GM11168 (cell line): ENCODE measurements around the gene FBN1.

Experiments
- in situ Hi-C: fragments of 300-500 bp; cut with MboI; formaldehyde crosslinking; loops from one replicate; pipeline ENCODE4 v1.12.0; 2022; ENCODE audit warnings: low sequenced_read_pairs; ENCODE audit not compliant: unreplicated experiment

FBN1 gene

DNA sequence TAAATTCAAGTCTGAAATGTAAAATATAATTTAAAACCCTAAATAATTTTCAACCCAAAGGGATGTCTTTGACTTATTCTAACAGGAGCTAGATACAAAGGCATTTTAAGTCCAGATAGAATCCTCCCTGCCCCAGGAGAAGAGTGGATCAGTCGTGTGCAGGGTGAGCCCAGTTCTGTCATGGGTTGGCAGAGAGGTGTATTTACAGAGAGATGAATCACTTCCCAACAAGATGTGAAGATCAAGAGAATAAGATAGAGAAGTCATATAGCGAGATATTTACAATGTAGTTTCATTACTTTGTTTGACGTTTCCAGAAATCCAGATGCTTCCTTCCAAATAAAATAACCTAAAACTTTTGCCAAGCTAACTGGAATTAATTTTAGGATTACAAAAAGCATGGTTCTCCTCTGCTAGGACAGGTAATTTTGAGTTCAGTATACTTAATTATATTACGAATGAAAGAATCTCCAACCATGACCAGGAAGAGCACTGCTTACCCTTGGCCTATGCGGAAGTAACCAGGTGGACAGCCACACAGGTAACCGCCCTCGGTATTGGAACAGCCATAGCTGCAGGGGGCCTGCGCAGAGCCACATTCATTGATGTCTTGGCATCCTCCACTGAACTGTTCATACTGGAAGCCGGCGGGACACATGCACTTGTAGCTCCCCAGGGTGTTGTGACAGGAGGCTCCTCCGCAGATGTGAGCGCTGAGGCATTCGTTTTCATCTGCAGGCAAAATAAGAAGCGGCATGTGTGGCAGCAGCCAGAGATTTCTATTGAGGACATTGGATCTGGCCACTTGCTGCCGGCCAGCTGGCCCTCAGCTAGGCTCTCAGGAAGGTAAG lies 230.2 kb downstream of the FBN1 start:
- in situ Hi-C loops: no loop called here

DNA sequence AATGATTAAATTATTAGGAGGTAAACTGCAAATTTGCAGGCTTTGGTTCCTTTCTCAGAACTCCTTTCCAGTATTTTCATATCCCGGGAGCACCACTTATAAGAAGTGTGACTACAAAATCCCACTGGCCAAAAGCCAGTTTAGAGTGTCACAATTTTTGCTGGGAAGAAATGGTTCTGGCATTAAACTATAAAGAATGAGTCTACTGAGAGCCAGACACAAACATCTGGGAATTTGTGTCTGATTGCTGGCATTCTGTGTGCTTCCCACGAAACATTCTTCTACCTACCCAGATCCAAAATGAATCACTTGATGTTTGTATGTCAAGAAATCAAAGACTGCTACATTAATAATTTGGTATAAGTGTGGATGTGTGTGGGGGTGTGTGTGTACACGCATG lies 231.5 kb downstream of the FBN1 start:
- in situ Hi-C loops: no loop called here

DNA sequence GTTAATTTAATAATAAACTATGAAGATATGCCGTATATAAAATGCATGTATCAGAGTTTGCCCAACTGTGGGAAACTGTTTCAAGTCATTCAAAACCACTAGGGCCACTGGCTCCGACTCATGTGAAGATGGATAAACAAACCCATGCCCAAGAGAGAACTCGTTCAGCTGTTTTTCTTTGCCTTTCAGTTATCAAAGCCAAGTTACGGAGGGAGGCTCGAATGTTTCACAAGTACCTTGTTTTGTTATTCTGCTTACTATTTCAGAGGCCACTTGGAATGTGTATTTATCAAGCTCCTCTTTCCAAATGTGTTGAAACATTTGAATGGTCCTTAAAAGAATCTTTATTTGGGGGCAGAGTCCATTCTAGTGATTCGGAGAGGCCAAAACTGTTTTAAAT lies 232.2 kb downstream of the FBN1 start:
- in situ Hi-C loops: no loop called here

DNA sequence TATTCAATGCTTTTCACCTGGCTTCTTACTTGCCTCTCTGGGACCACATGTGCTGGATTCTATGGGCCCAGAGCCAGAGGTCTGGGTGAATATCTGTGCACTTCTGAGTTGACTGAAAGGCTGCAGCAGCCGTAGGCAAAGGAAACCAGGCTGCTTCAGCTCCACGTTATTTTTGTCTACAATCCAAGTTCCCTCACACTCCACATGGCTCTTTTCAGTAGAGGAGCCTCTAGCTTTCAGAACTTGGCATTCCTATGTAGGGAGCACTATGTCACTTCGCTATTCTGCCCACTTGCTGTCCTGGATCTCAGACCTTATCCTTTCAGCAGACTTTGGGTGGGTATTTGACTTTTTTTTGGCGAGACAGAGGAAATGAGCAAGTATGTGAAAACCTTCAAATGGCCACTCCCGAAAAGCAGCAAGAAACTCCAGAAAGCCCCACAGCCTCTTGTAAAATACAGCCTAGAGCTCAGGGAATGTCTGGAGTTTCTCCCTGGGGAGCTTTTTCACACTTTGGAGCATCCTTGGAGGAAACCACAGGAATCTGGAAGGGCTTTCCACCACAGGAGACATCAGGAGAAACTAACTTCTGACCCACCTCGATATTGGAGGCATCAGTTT lies 233.4 kb downstream of the FBN1 start:
- in situ Hi-C loops: no loop called here

DNA sequence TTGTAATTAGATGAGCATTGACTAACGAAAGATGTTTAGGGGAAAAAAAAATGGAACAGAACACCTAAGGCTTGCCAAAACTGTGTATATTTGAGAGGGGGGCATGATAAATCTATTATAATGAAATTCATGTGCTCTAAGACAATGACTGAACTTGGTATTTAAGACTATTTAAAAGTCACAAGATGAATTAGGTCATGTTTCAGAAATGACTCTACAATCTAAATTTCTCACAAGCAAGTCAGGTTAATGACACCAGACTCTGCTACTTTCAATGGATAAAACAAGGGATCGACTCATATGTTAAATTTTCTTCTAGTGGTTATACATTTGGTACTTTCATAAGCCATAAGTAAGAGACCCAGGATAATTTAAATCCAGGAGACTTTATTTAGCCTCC lies 235.9 kb downstream of the FBN1 start:
- in situ Hi-C loops: no loop called here

DNA sequence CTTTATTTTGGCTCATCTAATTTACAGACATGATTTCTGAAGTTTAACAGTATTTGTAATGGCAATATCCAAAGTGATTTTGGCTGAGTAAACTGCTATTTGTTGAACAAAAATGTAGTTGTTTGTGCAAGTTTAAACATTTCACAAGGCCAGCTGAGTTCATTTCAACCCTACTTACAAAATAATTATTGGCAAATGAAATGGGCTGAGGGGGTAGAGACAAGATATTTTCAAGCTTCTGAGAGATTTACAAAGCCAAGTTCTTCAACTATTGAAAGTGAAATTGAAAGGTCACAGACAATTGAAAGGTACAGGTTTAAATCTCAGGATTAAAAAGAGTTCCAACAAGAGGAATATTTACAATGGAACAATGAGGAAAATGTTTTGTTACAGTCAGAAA lies 237.2 kb downstream of the FBN1 start:
- in situ Hi-C loops: no loop called here

DNA sequence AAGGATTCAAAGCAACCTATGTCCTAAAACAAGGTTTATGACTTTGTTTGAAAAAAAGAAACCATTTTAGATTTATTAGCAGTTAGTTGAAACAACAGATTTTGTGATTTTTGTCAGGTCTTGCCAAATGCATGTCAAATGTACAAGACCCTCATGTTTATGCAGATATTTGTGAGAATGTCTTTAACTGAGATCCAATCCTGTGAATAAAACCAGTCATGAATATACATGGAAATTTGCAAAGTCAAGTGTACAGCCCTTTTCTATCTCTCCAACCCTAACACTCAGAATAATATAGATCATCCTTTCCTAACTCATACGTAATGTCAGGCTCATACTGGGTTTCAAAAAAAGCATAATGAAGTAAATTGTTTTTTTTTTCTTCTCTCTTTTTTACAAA lies 237.9 kb downstream of the FBN1 start:
- in situ Hi-C loops: no loop called here

DNA sequence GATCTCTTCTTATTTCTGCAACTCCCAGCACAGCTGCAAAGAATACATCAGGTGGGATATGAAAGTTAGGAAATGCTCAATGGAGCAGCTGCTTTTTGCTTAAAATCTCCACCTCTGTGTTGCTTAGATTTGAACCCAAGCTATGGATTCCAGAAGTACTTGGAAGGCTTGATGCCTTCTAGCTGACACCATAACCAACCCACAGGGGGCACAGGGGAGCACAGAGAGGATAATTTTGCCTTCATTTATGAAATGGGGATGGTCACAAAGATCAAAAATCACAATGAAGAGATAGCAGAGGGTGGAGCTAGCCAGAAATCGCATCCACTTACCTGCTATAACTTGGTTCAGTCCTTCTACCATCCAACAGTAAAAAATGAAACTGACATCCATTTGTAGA lies 238.6 kb downstream of the FBN1 start:
- in situ Hi-C loops: no loop called here

DNA sequence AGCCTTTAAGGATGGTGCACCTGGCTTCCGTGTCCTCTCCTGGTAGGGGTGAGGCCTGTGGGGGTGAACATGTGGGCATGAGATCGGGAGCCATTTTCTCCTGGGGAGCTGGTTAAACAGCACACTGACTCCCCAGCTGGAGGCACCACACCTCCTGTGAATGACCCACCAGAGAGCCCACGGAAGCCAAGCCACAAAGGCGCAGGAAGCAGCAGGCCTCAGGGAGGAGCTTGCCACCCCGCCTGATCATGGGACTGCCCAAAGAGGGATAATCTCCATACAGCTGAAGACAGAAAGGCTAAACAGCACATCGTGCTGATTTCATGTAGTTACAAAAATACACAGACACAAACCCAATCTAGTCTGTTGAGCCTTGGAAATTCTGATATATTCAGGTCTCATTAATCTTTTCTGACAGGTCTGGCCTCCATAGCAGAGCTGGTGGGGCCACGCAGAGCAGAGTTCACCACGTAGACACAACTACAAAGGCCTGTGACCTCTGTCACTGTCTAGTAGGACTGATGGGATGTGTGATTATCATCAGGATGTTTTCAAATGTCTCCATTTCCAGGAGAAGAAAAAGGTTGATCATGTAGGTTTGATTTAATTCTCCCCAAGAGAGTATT lies 239.1 kb downstream of the FBN1 start:
- in situ Hi-C loops: no loop called here

DNA sequence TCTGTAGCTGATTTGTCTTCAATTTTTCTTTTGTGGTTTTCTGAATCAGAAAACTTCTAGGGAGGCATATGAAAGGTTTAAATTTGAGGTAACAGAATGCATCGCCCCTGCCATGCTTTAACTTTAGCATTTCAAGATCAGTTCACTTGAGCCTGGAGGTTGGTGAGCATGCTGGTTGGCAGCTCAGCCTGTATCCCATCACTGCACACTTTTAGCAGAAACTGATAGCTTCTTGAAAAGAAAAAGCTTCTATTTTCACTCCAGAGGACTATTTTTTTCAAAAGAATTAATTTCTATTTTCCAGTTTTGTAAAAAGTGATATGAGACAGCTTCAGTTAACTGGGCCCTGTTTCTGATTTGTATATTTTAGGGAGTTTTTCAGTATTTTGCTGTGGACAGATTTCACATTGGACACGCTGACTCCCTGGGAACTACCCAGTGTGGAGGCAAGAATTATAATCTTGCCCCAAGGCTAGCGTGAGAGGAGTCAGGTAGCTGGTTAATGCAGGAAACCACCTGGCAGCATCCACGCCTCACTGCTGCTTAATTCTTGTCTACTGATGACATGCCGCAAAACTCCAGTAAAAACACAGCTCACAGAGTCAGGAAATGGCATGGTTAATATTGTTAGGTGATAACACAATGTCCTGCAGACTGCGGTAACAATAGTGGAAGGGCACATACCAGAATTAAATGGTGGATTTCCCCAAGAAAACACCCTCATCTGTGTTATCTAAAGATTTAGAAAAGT lies 242.9 kb downstream of the FBN1 start:
- in situ Hi-C loops: no loop called here

DNA sequence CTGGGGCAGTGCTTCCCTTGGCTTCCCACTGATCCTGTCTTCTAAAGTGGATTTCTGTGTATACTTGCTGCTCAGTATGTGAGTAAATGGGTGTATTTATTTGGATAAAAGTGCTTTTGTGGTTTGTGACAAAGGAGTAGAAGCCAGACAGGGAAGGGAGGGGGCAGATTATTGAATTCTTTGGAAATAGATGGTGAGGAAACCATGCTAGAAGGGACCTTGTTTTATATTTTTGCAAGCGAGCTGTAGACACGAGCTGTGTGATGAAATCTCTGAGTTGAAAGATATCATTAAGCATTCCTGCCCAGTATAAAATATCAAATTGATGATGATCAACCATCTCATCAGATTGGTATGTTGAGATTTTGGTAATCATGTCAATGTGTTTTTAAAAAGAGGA lies 245.4 kb downstream of the FBN1 start:
- in situ Hi-C loops: no loop called here

DNA sequence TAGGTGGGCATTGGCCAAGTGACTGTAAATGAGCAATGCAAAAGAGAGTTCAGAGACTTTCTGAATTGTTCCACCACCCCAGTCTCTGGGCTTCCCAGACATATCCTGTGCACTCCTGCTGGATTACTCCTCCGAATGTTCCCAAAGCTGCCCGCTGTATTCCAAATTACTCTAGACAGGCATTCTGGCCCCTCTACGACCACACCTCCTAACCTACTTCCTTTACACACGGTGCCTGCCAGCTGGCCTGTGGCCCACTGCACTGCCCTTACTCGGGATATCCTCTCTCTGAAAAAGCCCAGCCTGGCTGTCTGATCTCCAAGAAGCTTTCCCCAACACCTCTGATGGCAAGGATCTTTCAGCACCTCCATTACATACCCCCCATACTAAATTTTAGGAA lies 247.7 kb downstream of the FBN1 start:
- in situ Hi-C loops: no loop called here

DNA sequence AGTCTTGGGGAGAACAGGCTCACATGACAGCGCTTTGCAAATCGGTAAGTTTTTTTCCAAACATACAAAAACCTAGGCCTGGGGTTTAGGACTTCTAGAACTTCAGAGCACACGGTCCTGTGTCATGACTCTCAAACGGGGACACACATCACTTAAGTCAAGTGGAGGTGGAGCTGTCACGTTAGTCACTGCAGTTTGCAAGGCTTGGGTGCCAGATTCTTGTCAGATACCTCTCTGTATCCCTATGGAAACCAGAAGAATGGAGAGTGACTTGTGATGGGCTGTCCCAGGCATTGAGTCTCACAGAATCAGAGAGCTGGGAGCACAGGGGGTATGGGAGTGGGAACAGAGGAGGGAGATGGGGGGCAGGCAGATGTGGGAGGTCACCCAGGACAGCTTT lies 249.5 kb downstream of the FBN1 start:
- in situ Hi-C loops: no loop called here

DNA sequence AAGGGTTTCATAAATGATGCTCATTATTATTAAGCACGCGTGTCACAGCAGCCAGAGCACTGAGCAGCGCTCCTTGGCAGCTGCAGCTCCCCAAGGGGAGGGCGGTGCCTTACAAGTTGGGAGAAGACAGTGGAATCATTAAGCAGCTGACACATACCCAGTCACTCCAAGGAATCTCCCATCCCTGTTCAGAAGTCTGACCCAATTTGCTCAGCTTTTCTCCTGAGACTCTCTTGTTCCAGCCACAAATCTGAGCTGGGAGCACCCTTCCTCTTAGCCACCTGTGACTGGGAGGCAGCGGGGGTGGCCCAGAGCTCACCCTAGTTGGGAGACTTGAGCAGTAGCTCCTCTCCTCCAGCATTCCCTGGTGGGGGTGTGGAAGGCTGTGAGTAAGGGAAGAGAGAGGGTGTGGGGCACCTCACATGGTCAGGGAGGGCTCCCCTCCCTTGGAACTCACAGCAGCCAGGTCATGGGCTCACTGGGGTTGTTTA lies 249.9 kb downstream of the FBN1 start:
- in situ Hi-C loops: no loop called here

DNA sequence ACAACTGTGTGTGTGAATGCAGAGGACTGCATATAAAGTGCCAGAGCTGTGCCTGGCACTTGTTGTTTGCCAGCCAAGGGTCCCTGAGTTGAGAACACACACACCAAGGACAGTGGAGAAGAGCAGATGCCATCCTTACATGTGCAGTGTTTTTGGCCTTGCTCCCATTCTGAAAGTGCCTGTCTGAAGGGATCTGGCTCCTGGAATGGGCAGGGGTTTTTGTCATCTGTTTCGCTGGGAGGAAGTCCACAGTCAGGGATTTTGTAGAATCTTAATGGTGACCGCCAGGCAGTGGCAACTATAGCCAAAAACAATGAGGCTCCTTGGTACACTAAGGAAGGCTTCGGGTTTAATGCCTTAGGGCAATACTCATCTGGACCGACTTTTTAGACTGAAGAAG lies 250.5 kb downstream of the FBN1 start:
- in situ Hi-C loops: no loop called here

DNA sequence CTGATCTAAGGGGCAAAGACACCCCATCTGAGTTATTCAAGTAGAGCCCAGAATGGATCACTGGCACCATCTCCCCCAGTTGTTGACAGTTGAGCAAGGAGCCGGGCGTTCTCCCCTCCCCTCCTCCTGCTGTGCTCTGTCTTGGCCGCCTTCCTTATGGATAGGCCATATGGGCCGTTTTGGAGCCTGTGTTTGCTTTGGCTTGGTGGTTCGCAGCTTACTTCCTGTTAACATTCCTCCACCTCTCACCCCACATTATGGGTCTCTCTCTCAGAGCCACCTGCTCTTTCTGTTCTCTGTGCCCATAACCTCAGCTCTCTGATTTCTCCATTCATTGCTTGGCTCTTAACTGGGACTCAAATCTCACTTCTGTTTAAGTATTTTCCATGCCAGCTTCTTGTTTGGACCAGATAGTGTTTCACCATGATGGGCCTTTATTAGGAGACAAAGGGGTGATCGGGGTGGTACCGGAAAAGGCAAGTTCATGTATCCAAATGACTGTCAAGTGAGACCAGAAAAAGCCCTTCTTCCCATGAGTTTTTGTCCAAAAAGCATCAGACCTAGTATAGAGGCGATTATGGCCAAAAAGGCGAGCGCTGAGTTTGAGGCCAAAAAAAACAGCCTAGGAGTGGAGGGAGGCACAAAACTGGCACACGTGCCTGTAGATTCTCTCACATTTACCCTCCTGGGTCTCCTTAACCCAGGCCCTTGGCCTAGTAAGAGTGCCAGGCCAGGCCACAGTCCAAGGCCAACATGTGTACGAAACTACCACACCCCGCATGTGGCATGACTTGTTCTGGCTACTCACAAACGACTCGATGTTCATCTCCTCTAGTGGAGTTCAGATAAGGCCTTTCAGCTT lies 251.6 kb downstream of the FBN1 start:
- in situ Hi-C loops: no loop called here

DNA sequence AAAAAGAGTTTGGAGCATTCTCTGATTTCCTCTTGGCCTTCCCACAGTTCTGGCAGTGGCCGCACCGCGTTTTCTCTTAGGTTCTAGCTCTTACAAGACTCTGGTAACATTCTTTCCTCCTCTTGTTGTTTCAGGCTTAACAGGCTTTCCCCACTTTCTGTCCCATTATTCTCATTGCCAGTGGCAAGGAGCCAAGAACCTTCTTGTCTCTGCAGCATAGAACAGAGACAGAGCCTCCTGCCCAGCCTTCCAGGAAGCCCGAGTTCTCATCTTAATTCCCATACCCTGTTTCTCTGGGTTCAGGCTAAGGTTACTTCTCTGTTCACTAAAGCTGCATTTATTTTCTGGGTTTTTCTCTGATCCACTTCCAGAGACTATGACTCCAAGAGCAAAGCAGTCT lies 253.2 kb downstream of the FBN1 start:
- in situ Hi-C loops: no loop called here

DNA sequence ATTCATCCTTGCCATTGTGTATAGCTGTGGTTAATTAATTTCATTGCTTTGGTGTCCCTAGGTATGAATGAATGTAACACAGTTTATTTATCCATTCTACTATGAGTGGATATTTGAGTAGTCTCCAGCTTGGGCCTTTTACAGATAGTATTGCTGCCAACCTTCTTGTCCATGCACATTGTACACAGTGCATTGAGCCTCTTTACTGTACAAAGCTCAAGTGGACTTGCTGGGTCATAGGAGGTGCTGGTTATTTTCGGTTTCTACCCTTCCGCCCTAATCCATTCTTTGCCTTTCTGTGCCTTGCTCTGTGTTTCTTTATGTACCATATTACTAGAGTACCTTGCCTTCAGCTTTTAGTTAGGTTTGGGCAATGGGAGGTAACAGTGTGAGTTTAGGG lies 253.6 kb downstream of the FBN1 start:
- in situ Hi-C loops: no loop called here

DNA sequence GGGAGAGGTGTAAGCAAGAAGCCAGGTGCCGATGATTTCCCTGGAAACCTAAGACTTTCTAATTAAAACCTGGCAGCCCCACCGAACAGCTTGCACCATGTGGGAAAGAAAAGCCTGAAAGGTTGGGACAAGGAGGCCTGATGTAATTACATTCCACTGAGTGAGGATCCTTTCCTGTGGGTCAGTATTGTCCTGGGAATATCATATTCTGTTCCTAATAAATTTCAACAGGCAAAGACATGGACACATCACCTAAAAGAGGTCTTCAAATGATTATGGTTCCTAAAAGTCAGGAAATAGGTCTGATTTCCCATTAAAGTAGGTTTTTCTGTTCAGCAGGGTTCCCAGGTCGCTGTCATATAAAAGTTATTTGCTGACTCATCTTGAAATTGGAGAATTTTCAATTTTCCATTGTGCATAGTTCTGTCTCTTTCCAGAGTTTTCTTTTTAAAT lies 255.8 kb downstream of the FBN1 start:
- in situ Hi-C loops: no loop called here

DNA sequence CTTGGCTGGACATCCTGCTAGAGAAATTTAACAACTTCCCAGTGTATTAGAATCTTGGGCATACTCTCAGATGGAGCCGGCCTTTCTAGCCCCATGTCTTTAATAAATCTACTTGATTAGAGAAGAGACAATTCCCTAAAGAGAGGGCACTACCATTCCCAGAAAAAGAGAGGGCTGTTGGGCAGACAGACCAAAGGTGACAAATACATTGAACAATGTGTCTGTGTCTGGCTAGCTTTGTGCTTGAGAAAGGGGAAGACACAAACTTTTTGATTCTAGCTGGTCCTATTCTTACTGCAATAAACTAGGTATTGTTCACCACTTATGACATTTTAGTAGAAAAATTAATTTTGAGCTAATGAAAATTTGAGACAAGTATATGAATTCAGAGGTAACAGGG lies 256.6 kb downstream of the FBN1 start:
- in situ Hi-C loops: no loop called here
